Adipocyte (in vitro differentiated cells): ENCODE measurements around the gene MCM3.

Experiments
- DNase-seq: peaks from one replicate; pipeline ENCODE4 v3.0.0-alpha.2; 2015; ENCODE audit warnings: low read depth
- H3K27me3 ChIP-seq: replicated peaks from 2 replicates; pipeline ENCODE4 v1.7.0; 2013; ENCODE audit warnings: mild to moderate bottlenecking, low read length, moderate library complexity; ENCODE audit not compliant: control insufficient read depth, insufficient read depth
- H3K36me3 ChIP-seq: 2 replicates; pipeline ENCODE4 v1.7.0; 2013; ENCODE audit warnings: low read length, mild to moderate bottlenecking, moderate library complexity; ENCODE audit not compliant: control insufficient read depth, insufficient read depth, severe bottlenecking
- H3K4me1 ChIP-seq: 2 replicates; pipeline ENCODE4 v1.7.0; 2013; ENCODE audit warnings: mild to moderate bottlenecking, low read length, moderate library complexity; ENCODE audit not compliant: control insufficient read depth, insufficient read depth
- H3K4me3 ChIP-seq: 2 replicates; pipeline ENCODE4 v1.7.0; 2013; ENCODE audit warnings: mild to moderate bottlenecking, low read length, moderate library complexity
- H3K9ac ChIP-seq: 2 replicates; pipeline ENCODE4 v1.7.0; 2013; ENCODE audit warnings: mild to moderate bottlenecking, low read length, moderate library complexity
- H3K9me3 ChIP-seq: 2 replicates; pipeline ENCODE4 v1.7.0; 2013; ENCODE audit warnings: mild to moderate bottlenecking, low read length, moderate library complexity; ENCODE audit not compliant: control insufficient read depth

The MCM3 gene

GRCh38 chr6:52244400-52244799, 40.1 kb downstream of the MCM3 start, which contains the start of gene IL17F:
IL17F (minus strand) TSS chr6:52244500; CDS start chr6:52244429, 71 bp downstream.
- DNase-seq: no peak
- H3K4me1 ChIP-seq: no peaks in the 10 kb centered on the region
- H3K9ac ChIP-seq: no peak within 1 kb of the TSS
- no peaks in the 10 kb centered on the region for H3K9me3 ChIP-seq
- H3K4me3 ChIP-seq: no peak within 1 kb of the TSS
- peaks cover 38% of the 10 kb centered on the region for H3K27me3 ChIP-seq
- H3K36me3 ChIP-seq: no peaks in the 10 kb centered on the region

DNA sequence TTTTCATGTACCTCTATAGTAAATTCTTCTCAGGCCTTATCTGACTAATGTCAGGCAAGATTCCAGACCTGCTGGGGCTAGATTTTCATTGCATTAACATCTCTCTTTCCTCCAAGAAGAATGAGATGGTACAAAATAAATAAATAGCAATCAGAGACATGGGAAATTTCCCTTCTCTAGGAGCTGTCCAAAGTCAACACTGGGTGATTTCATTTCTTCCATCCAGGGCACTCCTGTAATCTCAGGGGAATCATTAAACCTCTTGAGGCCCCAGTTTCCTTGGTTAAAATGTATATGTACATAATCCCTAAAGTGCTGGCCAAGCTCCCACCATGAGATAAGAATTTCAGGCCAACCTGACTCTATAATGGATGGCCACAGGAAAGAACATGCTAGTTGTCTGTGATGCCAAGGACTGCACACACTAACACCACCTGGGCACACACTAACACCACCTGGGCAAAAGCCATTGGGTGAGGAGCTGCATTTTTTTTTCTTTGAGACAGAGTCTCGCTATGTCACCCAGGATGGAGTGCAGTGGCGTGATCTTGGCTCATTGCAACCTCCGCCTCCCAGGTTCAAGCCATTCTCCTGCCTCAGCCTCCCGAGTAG, 41.2 kb downstream of the MCM3 start:
- Histone ChIP-seq H3K27me3 (peaks cover 40% of the 10 kb centered on the region), H3K4me1 (no peaks in the 10 kb centered on the region), H3K4me3 (no peak overlapping the region), H3K9ac (no peak overlapping the region), H3K36me3 (no peaks in the 10 kb centered on the region), H3K9me3 (no peaks in the 10 kb centered on the region)
- peak; percentile 14 for DNase-seq

DNA sequence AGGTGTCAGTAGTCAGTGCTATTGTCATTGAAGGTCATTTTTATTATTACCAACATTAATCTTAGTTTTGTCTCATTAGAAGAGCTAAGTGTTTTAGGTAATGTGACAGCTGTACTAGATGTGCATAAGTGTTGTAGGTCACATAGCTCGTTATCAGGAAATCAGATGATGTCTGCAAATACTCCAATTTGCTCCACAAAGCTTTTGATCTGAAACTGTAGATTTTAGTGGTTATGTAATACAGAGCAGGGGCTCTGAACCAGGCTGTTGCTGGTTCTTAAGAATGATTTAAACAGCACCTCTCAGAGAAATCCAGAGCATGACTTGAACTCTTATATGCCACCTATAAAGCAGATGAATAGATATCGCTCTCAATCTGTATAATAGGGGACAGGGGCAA, 42.7 kb downstream of the MCM3 start:
- Histone ChIP-seq H3K27me3 (peaks cover 31% of the 10 kb centered on the region), H3K4me3 (no peak overlapping the region), H3K9ac (no peak overlapping the region), H3K9me3 (no peaks in the 10 kb centered on the region), H3K36me3 (no peaks in the 10 kb centered on the region), H3K4me1 (no peaks in the 10 kb centered on the region)
- DNase-seq: no peak

GRCh38 chr6:52233975-52234823, 50.3 kb downstream of the MCM3 start:
- Histone ChIP-seq H3K9ac (no peak overlapping the region), H3K27me3 (peaks cover 7% of the 10 kb centered on the region), H3K4me1 (no peaks in the 10 kb centered on the region), H3K9me3 (no peaks in the 10 kb centered on the region), H3K36me3 (no peaks in the 10 kb centered on the region), H3K4me3 (no peak overlapping the region)
- peak; percentile 51 for DNase-seq

DNA sequence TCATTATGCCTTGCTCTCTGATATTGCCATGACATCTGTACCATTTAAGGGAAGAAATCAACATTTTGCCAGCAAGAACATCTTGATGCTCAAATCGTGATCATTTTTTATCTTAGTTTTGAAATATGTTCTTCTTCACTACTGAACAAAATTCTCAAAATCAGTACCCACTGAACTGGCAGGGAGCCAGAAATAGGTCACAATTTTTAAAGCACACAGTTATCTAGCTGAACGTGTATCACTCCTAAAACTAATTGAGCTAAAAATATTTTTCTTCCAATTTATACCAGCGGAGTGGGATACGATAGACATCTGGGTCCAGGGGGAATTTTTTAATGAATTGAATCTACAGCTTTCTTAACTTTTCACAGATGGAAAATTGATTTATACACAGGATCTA, 51.5 kb downstream of the MCM3 start:
- Histone ChIP-seq H3K36me3 (no peaks in the 10 kb centered on the region), H3K9me3 (no peaks in the 10 kb centered on the region), H3K4me3 (no peak overlapping the region), H3K9ac (no peak overlapping the region), H3K4me1 (no peaks in the 10 kb centered on the region), H3K27me3 (no peaks in the 10 kb centered on the region)
- DNase-seq: no peak

DNA sequence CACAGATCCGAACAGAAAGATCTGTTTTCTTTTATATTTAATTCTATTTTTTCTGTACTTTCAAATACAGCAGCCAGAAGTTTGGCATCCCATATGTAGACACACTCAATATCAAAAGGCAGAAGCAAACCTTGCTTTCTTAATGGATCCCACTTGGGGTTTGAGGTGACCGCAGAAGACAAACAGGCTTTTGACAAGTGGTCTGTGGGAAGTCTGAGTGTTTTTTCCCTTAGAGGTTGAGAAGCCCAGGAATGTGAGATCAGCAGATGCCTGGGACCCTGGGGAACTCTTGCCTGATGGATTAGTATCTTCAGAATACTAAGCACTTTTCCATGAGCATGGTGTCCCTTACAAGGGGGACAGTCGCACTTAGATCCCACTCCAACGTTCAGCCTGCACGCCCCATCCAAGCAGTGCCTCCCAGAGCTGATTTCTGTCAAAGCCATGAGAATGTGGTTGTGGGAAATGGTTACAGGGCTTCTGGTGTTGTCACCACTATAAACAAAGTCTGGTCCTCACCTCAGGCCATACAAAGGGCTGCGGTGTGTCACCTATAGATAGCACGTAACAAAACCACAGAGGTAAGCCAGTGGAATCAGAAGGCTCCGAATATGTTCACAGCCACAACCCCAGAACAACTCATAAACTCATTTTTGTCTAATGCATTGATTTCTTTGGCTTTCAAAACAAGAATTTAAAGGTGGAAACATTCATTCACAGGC, 53.0 kb downstream of the MCM3 start:
- Histone ChIP-seq H3K4me1 (no peaks in the 10 kb centered on the region), H3K9me3 (no peaks in the 10 kb centered on the region), H3K27me3 (no peaks in the 10 kb centered on the region), H3K4me3 (no peak overlapping the region), H3K36me3 (no peaks in the 10 kb centered on the region), H3K9ac (no peak overlapping the region)
- DNase-seq: no peak

DNA sequence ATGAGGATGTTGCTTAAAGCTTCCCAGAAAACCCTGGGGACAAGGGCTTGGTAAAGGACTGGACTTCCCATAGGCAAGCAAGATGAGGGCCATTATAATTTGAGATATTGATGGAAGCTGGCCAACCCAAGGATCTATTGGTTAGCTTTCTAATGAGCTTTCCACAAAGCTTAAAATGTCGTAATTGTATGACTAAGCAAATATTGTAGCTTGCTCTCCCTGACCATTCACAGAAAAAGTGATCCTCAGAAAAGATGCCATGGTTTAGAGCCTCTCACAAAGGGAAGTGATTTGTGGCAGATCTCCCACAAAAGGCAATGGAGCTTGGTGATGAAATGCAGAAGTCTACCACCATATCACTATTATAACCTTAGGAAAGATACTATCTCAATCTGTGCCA, 53.9 kb downstream of the MCM3 start:
- no peak for DNase-seq
- Histone ChIP-seq H3K36me3 (no peaks in the 10 kb centered on the region), H3K9me3 (no peaks in the 10 kb centered on the region)

GRCh38 chr6:52227495-52227894, 57.0 kb downstream of the MCM3 start:
- Histone ChIP-seq H3K9ac (no peak overlapping the region), H3K27me3 (peaks cover 12% of the 10 kb centered on the region), H3K36me3 (no peaks in the 10 kb centered on the region), H3K9me3 (no peaks in the 10 kb centered on the region), H3K4me1 (no peaks in the 10 kb centered on the region), H3K4me3 (no peak overlapping the region)
- DNase-seq: no peak

More for the DNA sequence above, 53.9 kb downstream of the MCM3 start:
- H3K27me3 ChIP-seq: no peaks in the 10 kb centered on the region
- no peak overlapping the region for H3K9ac ChIP-seq
- H3K4me3 ChIP-seq: no peak overlapping the region
- no peaks in the 10 kb centered on the region for H3K4me1 ChIP-seq

DNA sequence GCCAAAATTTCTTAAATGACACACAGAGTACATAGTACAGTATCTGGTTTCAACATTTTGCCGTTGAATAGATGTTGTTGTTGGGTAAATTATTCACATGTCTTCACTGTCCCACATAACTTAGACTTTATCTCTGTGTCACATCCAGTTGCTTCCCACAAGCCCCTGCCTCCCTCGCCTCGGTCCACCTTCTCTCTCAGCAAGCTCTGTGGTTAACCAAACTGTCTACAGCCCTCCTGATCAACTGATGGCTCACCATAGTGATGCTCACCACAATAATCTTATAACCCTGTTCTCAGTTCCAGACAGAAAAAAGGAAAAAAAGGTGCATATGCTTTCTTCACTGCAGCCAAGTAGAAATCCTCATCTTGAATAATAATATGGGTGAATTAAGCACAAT, 63.2 kb downstream of the MCM3 start:
- Histone ChIP-seq H3K27me3 (peaks cover 17% of the 10 kb centered on the region), H3K4me1 (no peaks in the 10 kb centered on the region), H3K4me3 (no peak overlapping the region), H3K36me3 (no peaks in the 10 kb centered on the region), H3K9me3 (no peaks in the 10 kb centered on the region), H3K9ac (no peak overlapping the region)
- DNase-seq: no peak

GRCh38 chr6:52217761-52218160, 66.8 kb downstream of the MCM3 start:
- H3K9ac ChIP-seq: no peak overlapping the region
- peaks cover 14% of the 10 kb centered on the region for H3K27me3 ChIP-seq
- H3K4me1 ChIP-seq: no peaks in the 10 kb centered on the region
- H3K36me3 ChIP-seq: no peaks in the 10 kb centered on the region
- H3K4me3 ChIP-seq: no peak overlapping the region
- DNase-seq: no peak
- H3K9me3 ChIP-seq: peaks cover 2% of the 10 kb centered on the region

- peaks cover 10% of the 10 kb centered on the region for H3K27me3 ChIP-seq
- no peaks in the 10 kb centered on the region for H3K36me3 ChIP-seq
- H3K4me1 ChIP-seq: no peaks in the 10 kb centered on the region
- peaks cover 2% of the 10 kb centered on the region for H3K9me3 ChIP-seq
- H3K4me3 ChIP-seq: no peak overlapping the region
- H3K9ac ChIP-seq: no peak overlapping the region
- DNase-seq: no peak
Measured at GRCh38 chr6:52216932-52217575, 67.5 kb downstream of the MCM3 start.
